Inferior parietal cortex (tissue), 1 donor: ENCODE data around the gene ZNF462.
"Not testable (repeated sequence)": the region's sequence is repeated elsewhere in the genome, so short reads cannot be mapped to it uniquely, and the experiment has no call there.

Experiments
- DNase-seq: peaks from one replicate; pipeline ENCODE4 v3.0.0-alpha.2; 2016; ENCODE audit errors: extremely low spot score

Gene ZNF462

DNA sequence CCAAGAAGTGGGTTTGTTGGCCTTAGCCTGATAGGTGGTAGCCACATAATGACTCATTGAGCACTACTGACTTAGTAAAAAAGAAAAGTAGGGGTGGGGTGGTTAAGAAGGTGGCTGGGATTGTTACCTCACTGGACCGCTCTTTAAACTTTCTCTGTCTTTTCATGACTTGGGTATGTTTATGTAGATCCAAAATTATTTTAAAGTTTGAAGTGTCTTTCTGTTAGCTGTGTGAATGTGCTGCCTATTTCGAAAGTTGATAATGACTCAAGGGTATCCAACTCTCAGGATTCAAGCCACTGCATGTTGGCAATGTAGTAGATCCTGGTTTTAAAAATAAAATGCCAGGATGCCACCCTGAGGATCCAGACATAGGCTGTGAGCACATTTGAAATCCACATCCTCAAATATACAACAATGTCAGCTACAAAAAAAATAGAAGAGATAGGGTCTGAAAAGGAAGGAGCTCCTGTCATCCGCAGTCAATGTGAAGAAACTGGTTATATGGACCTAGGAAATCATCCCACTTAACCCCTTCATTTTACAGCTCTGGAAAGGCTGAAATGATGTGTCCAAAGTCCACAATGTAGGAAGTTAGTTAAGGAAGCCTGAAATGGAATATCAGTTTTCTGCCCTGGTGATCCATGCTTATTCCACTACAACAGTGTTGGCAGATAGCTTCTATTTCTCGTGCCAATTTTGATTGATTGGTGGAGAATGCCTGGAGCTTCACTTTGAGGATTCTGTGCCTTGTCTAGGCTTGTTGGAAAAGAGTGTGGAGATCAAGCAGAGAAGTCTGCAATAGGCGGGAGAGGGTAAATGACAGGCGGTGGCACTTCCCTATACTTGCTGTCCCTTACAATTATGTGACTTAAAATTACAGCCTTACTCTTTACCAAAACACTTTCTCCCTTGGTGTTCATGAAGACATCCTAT is 23.4 kb downstream of the ZNF462 start:
- DNase-seq, result no peak

DNA sequence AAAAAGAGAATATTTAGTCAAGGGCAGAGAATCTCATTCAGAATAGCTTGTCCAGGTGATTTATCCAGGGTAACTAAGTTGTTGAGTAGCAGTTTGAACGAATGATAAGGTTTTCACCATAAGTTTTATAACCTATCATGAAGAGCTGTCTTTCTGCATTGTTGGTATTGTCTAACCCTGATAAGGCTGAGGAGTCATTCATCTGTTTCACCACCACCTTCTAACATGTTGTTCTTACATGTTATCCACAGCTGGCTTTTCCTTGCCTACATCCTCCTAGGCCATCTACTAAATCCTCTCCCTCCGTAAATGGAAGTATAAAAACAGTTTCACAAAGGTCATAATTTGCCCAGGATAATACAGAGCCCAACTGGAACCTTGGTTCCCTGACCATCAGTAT is 24.1 kb downstream of the ZNF462 start:
- DNase-seq, result no peak

DNA sequence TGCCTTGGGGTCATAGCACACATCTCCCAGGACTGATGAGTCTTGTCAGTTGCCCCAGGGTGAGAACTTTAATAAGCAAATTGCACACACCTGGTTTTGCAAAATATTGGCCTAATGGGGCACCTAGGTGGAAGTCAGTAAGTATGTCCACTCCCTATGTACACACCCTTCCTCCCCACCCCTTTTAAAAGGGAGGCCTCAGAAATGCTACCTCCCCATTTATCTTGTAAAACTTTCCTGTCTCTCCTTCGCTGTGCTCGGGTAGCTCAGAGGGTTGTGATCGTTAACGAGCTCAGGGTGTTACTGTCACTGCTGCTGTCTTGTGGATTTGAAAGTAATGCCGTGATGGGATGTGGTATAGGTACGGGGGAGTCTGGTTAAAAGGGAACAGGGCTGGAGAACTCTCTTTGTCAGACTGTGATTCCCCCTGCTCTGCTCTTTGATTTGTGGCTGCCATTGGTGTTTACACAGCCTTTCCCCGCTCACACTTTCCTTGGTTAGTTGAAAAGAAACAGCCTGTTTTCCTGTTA is 26.2 kb downstream of the ZNF462 start:
- DNase-seq, result no peak

DNA sequence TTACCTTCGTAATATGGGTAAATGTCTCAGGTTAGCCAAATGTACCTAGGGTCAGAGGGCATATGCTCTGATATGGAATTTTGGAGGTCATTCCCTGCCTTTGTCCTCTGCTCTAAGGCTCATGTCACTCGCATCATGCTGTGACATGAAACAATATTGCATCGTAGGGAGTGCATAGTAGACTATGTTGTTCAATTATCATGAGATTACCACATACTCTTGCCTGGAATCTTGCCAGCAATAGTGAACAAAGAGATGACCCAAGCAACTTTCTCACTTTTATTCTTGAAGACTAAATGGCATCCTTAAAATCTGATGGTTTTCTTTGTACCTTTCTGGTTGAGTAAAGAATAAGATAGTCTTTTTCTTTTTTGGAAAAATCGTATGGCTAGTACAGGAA is 27.6 kb downstream of the ZNF462 start:
- no peak for DNase-seq

DNA sequence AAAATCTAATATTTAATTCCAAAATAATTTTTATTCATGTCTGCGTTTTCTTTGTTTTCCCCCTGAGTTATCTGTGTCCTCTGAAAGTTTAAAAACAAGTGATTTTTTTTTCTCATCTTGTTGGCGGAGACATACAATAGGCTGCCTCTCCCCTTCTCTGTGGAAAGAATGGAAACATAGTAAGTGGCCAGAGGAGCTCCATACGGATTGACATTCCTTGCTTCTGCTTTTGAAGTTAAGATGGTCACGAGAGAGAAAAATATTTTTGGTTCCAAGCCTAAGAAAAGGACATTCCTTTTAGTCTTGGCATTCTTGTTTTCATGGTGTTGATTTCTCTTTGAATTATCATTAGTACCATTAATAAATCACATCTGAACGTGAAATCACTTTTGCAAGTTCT is 28.3 kb downstream of the ZNF462 start:
- DNase-seq, result no peak

DNA sequence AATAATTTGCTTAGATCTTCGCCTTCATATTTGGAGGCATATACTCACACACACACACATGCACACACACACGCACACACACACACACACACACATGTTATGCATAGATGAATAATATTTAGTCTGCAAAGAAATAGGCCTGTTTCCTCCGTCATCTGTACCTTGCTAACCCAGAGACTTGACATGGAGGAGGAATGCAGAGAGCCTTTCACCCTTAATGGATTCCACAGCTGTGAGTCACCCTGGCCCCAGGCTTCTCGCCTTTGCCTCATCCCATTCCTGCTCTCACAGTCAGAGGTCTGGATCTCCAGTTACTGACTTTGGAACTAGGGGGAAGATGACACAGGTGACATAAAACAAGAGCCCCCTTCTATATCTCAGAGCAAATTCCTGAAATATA is 29.7 kb downstream of the ZNF462 start:
- no peak for DNase-seq

DNA sequence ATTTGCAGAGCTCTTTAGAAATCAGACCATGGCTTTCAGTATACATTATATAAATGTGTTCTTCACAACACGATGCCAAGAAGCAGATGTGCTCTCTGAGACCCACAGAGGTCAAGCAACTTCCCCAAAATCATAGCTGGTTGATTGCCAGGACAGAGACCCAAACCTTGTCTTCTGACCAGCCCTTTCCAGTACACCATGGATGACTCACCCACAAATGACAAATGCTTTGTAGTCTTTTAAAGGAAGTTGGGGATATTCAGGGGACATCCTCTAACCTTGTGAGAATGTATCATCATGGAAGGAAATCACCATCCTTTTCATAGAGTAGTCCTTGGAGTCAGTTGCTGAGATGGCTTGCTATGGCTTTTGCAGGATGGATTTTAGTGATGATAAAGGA is 30.1 kb downstream of the ZNF462 start:
- no peak for DNase-seq

DNA sequence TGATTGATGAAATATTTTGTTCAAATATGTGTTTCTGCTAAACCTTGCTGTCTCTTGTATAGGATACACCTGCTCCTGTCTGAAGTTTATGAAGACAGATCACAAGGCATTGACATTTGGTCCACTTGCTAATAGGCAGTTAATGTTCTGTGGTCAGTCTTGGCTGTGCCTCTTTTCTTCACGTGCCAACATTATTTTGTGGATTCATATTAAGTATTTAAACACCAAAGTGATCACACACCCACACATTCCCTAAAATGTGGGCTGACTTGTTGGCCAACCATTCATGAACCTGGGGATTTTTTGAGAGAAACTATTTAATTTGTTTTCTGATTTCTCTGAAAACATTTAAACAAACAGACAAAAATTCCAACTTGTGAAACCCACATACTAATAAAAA is 33.7 kb downstream of the ZNF462 start:
- DNase-seq, result no peak

DNA sequence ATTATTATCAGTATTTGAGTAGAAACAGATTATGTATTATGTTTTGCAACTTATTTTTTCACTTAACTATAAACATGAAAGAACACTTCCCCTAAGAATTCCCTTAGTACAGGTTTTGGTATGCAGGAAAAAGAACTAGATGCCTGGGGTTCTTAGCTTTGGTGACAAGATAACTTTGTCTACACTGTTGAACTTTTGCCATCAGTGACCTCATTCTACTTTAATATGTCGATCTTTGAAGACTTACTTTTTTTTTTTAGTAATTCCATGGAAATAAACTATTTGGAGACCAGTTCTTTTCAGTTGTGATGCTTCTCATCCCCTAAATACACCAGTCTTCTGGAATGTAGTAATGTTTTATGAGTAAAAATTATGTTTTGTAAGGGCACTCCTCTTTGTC is 34.3 kb downstream of the ZNF462 start:
- no peak for DNase-seq

DNA sequence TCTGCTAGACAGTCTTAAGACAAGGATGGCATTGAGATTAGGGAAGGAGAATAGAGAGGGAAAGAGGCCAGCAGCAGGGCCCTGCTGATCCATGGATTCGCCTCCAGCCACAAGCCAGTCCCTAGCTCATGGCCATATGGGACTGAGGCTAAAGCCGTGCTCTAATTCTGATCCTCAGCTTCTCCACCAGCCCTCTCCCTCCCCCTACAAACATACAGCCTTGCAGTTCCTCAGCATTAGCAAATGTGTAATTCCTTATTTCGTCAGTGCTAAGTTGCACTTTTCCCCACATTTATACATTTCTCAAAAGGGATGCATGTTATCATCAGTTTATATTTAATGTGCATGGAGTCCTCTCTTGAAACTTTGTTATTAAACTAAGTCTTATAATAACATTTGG is 34.8 kb downstream of the ZNF462 start:
- no peak for DNase-seq

DNA sequence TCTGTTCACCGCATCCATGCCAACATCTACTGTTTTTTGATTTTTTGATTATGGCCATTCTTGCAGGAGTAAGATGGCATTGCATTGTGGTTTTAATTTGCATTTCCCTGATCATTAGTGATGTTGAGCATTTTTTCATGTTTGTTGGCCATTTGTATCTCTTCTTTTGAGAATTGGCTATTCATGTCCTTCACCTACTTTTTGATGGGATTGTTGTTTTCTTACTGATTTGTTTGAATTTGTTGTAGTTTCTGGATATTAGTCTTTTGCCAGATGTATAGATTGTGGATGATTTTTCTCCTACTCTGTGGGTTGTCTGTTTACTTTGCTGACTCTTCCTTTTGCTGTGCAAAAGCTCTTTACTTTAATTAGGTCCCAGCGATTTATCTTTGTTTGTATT is 37.6 kb downstream of the ZNF462 start:
- DNase-seq, result not testable (repeated sequence)

DNA sequence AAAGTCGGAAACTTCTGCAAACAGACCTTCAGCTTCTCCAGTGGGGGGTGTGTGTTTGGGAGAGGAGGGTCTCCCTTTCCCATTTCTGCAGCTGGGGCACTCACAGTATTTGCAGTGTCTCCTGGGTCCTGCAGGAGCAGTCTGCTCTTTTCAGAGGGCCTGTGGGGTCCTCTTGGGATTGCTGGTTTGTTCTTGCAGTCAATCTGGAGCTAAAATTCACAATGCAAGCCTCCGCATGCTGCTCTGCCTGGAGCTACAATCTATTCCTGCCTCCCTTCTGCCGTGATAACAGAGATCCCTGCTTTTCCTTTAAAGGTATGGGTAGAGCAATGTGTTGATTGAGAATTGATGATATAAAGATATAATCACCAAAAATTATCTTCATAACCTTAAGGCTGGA is 43.2 kb downstream of the ZNF462 start:
- DNase-seq, result no peak

DNA sequence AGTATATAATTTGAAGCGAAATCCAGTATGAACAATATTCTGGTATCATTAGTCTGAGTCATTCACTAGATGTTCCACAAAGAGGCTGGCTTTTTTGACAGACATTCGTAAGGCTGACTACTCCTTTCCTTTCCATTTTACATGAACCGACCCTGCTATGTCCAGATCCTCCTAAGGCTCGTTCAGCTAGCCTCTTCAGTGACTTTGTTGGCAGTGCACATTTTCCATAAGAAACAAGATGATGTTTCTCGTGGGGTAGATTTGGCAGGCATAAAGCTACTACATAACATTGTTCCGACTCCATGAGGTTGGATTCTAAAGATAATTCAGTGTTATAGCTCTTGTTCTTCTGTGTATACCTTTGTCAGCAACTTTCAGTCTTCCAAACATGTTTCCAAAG is 49.0 kb downstream of the ZNF462 start:
- DNase-seq, result no peak

DNA sequence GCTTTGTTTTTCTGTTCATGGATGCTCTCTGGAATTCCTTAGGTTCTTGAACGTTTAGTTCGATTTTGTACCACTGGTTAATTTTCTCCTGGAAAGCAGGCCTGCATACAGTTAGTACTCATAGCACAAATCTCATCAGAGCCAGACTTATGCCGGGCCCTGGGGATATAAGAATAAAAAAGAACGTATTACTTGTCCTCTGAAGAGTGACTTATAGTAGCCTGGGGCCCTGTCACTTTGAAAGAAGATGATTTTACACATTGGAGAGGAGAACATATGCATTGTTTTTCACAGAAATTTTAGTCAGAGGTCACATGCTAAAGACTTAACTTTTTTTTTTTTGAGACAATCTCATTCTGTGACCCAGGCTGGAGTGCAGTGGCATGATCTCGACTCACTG is 50.3 kb downstream of the ZNF462 start:
- DNase-seq, result no peak

DNA sequence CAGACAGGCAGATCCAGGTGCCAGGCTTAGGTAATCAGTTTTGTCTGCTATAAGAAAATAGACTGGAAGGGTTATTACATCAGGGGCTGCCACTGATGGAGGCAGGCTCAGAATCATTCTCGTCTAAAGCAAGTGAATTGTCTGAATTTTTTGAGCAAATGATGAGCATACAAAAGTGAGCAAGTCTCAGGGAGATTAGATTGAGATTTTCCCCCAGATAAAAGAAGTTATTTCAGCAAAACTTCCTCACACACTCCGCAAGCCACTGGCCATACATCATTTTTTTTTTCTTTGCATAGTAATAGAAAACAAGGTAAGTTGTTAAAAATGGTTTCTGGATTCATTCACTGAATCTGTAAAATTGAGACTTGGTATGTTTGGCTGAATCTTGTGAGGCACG is 52.9 kb downstream of the ZNF462 start:
- DNase-seq, result no peak

DNA sequence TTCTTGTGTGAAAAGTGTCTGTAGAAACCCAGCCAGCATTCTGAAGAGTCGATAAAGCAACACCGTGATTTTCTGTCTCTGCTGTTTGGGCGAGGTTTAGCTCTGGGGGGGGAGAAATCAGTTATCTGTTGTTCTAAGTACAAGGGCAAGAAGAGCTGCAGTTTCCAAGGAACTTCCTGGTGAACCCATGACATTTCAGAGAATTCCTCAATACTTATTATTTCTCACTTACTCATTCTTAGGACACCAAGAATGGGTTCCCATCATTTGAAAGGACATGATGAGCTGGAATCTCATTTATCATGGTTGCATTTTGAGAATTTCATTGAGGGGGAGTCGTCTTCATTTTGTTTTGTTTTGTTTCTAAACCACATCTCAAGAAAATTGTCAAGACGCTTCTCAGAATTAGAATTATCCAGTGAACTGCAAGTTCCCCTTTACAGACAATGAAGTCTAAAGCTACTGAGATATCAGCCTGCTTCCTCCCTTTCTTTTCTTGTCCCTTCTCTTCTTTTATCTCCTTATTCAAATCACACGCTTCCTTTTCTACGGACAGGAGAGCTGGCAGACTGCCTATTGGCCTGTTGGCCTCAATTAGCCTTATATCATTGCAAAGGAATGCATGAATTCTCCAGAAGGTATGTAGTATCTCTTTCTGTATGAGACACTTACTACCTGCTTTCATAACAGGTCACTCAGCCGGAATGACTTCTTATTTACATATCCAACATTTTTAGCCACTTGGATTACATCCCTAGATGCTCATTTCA is 53.7 kb downstream of the ZNF462 start:
- DNase-seq, result no peak

DNA sequence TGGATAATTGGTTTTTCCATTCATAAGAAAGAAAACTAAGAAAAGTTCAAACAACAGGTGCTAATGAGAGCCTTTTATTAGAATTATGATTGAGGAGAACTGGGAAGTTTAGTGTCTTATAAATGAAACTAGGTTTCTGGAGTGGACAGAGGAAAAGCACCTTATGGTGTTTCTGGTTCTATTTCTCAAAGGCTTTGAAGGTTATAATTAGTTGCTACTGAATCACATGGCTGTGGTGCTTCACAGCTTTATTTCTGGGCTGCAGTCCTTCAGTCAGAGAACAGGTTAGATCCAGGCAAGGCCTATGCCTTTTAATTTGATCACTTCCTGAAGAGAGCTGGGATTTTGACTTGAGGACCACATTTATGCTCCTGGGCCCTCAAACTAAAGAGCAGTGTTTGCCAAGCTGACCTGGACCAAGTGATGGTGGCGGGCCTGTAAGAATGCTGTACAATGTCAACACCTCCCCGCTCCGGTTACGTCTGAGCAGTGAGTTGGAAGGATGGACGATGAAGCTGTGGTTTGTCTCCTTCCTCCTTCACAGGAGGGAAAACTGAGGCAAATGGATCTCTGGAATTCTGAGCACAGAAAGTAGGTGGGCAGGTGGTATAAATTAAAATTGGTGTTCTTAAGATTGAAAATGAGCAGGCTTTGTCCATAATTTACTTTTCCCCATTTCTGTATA is 56.0 kb downstream of the ZNF462 start:
- DNase-seq, result no peak

DNA sequence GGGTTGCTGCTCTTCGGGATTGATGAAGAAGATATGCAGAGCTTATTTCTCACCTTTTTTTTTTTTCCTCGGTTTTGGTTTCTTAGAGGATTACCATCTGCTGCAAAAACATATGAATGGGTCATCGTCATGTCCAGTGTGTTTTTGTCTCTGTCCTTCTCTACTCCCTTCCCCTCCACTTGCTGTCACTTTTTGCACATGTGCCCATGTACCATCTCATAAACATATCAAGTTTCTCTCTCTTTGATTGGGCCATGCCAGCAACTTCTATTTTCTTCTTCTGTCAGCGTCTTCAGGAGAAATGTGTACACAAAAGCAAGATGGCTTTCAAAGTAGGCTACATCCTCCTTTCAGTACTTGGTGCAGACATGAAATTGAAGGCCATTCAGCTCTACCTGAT is 57.1 kb downstream of the ZNF462 start:
- DNase-seq, result no peak

DNA sequence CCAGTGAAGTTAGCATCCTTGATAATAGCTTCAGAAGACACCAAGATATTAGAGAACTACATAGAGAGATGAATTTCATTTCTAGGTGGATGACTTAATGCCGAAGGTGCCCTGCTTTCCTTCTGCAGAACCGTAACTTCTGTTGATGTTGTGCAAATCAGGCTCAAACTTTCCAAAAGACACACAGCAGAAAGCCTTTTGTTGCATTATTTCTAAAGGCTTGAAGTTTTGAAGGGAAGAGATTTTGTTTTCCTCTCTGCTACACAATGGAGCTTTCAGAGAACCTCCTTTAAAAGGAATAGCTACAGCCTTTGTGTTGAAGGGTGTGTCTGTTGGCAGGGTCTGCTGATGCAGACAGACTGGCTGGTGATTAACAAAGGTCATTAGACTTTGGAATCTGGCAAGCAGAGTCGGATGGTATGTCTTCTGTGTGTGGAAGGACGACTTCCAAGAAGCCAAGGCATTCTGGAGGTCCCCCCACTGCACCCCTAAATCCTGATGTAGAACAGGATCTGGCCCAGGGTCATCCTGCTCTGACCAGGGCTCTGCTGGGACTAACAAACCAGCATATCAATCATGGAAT is 57.8 kb downstream of the ZNF462 start:
- peak; percentile 71 for DNase-seq

DNA sequence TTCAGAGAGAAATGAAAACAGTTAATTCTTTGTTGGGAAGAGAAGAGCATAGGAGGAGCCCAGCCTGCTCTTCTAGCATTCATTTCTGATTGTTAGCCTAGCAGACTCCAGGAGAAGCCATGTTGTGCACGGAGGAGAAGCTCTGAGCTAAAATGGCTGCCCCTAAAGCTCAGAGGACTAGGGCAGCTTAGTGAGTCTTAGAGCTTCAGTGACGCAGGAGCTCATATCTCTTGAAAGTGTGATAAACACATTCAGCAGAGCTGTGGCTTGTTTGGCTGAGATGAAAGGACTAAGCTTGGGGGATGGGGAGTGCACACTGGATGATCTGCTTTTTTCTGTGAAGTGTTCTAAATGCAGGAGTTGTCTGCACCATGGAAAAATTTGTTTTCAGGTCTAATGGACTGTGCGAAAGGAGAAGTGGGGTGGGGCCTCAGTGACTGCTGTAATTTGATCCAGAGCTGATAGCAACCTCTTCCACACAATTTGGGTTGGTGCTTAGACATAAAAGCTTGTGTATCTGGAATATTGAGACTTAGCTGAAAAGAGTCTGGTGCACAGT is 58.5 kb downstream of the ZNF462 start:
- DNase-seq, result peak; percentile 66

DNA sequence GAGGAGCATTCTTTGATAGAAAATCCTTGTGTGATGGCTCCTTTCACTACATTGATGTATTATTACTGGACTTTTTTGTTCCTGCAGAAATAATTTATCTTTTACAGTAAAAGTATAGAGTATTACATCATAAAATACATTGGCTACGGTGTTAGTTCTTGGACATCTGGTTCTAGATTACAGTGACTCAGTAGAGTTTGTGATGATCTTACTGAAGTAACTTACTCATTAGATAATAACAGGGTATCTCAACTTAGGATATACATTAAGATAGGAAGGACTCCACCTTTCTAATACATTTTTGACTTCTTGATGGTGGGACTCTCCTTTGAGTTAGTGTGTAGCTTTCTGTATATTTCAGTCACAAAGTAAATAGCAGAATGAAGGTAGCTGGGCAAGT is 59.1 kb downstream of the ZNF462 start:
- DNase-seq, result no peak

DNA sequence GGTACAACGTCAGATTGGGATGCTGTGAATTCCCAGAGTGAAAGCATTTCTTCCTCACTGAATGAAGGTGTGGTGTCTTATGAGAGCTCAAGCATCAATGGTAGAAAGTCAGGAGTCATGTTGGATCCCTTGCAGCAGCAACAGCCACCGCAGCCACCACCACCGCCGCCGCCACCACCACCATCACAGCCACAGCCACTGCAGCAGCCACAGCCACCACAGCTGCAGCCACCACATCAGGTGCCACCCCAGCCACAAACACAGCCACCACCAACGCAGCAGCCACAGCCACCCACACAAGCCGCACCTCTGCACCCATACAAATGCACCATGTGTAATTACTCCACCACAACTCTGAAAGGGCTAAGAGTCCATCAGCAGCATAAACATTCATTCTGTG is 62.4 kb downstream of the ZNF462 start:
- no peak for DNase-seq
